Forelimb muscle (tissue), 1 donor: Measurements from ENCODE around the gene TBC1D17. TPM values are rescaled to one million over a fixed set of nuclear protein-coding genes. Genes with fewer than 3 reads are reported as not detected.
A peak's percentile ranks its signal among the peaks of the same experiment; 100 is the strongest.

Source experiments
- DNase-seq: peaks from one replicate; pipeline ENCODE4 v3.0.0-alpha.2; 2013; ENCODE audit warnings: low read depth
- polyA plus RNA-seq: library from polyadenylated mRNA; unstranded; fragments of 120-200 nt; gene quantifications from one replicate; pipeline ENCODE4 v1.2.1, GENCODE V29; 2013; ENCODE audit not compliant: insufficient read length

The TBC1D17 gene
- polyA plus RNA-seq, 1 donor, result 35.6 TPM

- DNase-seq, result peak; percentile 88
Measured at GRCh38 chr19:49877879-49878743, 609 bp downstream of the TBC1D17 start.

DNA sequence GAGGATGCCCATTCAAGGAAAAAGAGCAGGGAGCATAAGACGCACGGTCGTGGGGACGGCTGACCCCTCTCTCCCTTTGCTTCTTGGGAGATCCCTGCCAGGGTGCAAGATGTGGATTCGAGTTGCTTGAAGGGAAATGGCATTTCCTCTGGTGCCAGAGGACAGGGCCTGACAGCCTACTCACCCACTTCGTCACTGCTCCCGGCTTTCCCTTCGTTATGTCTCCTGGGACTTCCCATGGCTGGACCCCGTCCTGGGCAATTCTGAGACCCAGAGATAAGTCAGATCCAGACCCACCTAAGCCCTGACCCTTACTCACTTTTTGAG is 1.2 kb downstream of the TBC1D17 start:
- DNase-seq, result no peak

DNA sequence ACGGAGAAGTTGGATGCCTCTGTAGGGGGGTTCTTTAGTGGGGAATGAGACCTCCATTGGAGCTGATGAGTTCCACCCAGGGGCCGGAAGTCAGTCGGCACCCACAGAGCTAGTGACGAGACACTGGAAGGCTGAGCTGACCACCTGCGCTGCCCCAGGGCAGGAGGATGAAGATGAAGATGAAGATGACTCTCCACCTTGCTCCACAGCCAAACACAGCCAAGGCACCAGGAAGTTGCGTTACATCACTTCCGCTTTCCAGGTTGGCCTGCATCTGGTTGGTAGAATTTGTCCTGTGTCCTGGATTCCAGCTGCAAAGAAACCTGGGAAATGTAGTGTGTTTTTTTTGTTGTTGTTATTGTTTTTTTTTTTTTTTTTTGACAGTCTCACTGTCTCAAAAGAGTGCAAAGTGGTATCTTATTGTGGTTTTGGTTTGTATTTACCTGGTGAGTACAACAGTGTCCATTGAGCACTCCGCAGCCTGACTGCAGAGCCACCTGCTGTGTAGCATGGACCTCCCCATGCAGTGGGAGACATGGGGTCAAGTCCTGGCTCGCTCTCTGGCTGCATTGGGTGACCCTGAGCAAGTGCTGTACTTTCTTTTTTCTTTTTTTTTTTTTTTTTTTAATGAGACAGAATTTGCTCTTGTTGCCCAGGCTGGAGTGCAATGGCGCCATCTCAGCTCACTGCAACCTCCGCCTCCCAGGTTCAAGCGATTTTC is 1.9 kb downstream of the TBC1D17 start:
- no peak for DNase-seq

- DNase-seq, result no peak
Measured at GRCh38 chr19:49880162-49880869, 2.8 kb downstream of the TBC1D17 start.

DNA sequence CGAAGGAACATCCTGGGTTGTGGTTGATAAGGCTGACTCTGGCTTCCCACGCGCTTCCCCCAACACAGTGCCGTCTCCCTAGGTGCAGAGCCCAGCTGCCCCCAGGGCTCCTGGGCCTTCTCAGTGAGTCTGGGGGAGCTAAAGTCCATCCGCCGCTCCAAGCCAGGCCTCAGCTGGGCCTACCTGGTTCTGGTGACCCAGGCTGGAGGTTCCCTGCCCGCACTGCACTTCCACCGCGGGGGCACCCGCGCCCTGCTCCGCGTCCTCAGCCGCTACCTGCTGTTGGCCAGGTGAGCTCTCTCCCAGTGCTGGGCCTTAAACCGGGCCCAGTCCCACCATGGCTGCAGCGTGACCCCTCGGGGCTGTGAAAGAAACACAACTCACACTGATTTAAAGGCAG is 3.7 kb downstream of the TBC1D17 start:
- DNase-seq, result no peak

- DNase-seq, result no peak
Measured at GRCh38 chr19:49881672-49882394, 4.3 kb downstream of the TBC1D17 start.

DNA sequence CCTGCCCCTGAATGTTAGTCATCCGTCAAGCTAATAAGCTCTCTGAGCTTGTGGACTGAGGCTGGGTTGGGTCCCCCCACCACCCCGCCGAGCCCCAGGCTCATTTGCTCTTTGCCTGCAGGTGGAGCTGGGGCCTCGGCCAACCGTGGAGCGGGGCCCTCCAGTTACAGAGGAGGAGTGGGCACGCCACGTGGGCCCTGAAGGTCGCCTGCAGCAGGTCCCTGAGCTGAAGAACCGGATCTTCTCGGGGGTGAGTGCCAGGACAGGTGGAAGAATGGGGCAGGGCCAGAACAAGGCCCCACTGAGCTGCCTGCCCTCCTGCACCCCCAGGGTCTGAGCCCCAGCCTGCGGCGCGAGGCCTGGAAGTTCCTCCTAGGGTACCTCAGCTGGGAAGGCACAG is 5.1 kb downstream of the TBC1D17 start:
- no peak for DNase-seq

DNA sequence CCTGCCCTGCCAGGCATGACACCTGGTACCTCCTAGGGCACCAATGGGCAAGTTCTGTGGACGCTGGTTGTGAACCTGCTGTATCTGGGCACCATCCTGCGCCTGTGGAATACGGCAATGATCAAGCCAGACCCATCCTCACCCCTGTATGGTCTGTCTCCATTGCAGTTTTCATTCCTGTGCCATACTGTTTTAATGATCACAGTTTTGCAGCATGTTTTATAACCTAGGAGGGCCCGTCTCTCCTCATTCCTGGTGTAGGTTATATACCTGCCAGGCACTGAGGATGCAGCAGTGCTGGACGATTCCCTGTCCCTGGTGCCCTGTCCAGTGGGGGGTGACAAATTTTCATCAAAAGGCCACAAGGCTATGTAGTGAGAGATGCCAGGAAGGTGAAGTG is 5.6 kb downstream of the TBC1D17 start:
- DNase-seq, result no peak

- DNase-seq, result no peak
Measured at GRCh38 chr19:49884109-49884508, 6.6 kb downstream of the TBC1D17 start.

DNA sequence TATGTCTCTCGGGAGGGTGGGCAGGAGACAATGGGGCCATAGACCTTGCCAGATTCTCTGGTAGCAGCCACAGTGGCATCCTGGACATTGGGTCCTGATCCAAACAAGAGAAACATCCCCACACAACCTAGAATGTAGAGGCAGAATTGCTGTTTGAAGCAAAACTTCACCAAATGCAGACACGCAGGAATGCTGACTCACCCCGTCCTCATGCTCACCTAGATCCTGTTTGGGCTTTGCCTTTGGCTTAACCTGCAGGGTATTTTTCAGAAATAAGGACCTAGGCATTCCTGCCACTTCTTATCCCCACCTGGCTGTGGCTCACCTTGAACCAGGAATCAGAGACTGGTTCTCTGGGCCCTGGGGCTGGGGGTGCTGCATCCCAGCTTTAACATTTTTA is 7.3 kb downstream of the TBC1D17 start:
- no peak for DNase-seq

DNA sequence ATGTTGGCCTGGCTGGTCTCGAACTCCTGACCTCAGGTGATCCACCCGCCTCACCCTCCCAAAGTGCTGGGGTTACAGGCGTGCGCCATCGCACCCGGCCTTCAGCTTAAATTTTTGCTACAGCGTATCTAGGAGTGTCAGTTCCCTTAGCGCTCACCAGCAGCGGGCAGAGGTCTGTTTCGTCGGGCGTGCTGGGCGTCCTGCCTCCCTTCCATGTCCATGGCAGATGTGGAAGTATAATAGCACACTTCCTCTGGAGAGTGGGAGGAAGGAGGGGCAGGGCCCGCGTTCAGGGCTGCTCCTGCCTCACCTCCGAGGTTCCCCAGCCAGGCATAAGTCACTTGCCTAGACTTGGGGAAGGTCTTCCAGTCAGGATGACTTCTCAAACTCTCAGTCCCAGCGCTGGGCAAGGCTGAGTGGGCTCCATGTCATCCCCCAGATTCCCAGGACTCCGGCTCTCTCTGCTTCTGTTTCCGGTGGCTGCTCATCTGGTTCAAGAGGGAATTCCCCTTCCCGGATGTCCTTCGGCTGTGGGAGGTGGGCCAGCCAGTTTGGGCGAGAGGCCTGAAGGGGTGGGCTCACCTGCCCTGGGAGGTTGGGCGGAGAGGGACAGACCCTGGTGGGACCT is 9.6 kb downstream of the TBC1D17 start:
- no peak for DNase-seq

DNA sequence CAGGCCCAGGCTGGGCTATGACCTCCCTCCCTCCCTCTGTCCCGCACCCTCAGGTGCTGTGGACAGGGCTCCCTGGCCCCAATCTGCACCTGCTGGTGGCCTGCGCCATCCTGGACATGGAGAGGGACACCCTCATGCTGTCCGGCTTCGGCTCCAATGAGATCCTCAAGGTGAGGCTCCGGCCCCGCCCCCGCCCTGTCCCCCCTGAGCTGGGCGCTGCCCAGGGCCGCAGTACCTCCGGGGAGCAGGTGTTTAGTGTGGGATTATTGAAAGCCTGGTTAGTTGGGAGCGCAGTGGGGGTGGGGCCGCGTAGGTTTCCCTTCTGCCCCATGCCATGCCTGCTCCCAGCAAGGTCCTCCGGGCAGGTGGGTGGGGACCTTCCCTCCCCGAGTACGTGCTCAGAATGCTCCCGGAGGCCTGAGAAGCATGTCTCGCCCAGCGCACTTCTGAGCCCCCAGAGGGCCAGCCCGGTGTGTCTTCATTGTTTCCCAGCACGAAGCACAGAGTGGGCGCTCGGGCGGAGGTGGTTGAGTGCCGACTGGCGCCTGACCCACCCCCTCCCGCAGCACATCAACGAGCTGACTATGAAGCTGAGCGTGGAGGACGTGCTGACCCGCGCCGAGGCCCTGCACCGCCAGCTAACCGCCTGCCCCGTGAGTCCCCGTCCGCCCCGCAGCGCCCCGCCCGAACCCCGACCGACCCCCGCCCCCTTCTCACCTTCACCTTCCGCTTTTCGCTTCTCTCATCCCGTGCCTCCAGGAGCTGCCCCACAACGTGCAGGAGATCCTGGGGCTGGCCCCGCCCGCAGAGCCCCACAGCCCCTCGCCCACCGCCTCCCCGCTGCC is 10.4 kb downstream of the TBC1D17 start:
- no peak for DNase-seq

GRCh38 chr19:49888510-49888824 is 11.0 kb downstream of the TBC1D17 start:
- no peak for DNase-seq

DNA sequence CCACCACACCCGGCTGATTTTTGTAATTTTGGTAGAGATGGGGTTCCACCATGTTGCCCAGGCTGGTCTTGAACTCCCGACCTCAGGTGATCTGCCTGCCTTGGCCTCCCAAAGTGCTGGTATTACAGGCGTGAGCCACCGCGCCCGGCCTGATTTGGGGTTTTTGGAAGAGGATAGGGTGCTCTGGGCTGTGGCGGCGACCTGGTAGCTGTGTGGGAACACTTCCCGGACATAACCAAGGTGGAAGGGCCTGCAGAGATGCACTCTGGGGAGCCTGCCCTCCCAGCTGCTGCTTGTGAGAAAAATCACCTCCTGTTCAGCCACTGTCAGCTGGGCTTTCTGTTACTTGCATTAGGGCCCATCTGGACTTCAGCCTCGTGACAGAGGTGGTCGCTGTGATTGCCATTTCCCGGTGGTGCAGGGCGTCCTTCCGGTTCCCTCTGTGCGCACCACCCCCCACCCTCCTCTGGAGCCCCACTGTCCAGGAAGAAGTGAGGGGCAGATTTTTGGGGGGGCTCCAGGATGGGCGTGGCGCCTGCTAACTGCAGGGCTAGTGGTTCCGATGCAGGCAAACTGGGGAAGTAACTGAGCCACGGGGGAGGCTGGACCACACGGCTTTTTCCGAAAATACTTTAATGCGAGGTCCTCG is 11.7 kb downstream of the TBC1D17 start:
- DNase-seq, result no peak

DNA sequence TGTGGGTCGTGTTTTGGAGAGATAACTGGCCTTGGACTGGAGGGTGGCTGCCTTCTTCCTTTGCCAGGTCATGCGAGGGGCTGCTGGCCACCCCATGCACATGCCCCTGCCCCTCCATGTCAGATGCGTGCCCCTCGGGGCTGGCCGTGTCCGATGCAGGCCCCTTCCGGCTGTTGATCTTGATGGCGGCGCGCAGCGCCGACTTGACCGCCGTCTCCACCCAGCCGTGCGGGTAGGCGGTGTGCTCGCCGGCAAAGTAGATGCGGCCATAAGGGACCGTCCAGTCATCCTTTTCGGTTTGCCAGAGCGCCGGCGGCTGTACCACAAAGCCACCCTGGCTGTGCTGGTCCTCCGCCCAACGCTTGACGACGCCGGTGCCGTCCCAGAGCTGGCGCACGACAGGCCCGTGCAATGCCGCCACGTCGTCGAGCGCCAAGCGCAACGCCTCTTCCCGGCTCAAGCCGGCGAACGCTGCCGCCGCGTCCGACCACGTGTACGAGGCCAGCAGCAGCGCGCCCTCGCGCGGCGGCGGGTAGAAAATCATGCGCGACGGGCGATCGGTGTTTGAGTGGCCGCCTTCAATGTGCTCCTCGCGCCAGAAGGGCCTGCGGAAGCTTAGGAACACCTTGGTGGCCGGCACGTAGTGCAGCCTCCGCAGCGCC is 12.3 kb downstream of the TBC1D17 start:
- DNase-seq, result no peak

DNA sequence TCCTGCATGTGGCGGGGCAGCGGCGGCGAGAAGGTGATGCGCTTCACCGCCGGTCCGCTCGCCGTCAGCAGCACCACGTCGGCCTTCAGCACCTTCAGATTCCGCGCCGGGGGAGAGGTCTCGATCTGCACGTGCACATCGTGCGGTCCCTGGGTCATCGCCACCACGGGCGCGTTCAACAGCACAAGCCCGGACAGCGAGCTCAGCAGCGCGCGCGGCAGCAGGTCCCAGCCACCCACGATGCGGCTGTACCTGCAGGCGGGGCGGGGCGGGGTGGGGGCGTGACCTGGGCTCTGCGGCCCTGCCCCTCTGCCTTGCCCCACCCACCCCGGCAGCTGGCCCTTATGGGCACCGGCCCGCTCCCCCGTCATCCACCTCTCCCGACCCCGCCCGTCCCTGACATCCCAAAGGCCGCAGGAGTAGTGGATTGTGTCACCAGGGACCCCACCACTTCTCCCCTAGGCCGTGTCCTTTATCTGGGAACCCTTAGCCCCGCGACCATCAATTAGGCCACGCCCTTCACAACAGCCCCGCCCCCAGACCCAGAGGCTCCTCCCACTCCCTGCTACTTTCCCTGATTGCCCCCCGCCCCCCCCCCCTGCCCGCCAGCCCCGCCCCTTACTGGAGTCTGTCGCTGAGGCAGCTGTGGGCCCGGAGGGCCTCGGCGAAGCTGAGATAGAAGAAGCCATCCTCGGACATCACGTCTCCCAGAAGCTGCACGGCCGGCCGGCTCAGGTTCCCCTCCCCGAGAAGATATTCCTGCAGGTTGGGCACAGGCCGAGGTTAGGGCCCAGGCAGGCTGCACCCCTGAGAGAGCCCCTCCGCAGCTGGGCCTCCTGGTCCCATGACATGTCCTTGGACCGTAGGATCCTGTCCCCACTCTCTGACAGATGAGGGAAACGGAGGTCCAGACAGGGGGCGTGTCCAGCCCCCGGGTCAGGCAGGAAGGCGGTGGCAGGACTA is 13.1 kb downstream of the TBC1D17 start:
- DNase-seq, result no peak

DNA sequence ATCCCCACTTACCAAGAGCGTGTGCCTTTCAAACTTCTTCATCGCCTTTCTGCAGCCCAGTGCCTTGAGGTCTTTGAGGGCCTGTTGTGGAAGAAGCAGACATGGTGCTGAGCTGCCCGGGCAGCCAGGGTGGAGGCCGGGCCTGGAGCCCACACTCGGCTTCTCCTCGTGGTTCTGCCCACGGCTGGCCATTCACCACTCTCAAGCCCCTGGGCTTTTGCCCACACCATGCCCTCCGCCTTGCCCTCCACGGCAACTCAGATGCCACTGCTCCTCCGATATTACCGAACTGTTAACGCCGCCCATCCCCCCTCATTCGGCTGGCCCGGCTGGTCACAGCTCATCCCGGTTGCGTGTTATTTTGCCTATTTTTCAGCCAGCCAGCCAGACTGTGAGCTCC is 13.9 kb downstream of the TBC1D17 start:
- no peak for DNase-seq

DNA sequence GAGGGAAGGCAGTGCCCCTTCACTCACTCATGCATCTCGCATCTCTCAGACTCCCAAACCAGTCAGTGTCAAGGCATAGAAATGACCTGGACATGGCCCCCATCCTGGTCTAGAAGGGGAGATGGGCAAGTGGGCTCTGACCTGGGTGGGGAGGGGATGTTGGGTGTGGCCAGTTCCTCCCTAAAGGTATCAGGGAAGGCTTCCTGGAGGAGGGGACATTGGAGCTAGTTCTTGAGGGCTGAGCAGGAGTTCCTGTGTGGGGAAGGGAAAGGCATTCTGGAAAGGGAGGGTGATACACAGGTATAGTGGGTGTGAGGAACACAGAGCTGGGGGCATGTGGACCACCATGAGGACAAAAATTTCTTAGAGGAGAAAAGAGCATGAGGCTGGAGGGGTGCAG is 15.2 kb downstream of the TBC1D17 start:
- no peak for DNase-seq
